Fibroblast of lung (primary cell): ENCODE measurements around the gene MFSD12. TPM values are rescaled to one million over a fixed set of nuclear protein-coding genes. Genes with fewer than 3 reads are reported as not detected.

Source experiments
- DNase-seq, 2 donors: peaks; one replicate each; pipeline versions ENCODE4 v3.0.0 to v3.0.0-alpha.2; 2010; ENCODE audit warnings: low read depth in 2 of 2
- H2AFZ ChIP-seq: 2 replicates; pipeline ENCODE4 v1.5.1; 2012; ENCODE audit warnings: low read length, control low read depth, inconsistent platforms
- H3K27ac ChIP-seq: 2 replicates; pipeline ENCODE4 v1.5.1; 2011; ENCODE audit warnings: low read length, control low read depth; ENCODE audit not compliant: insufficient read depth
- H3K27me3 ChIP-seq: 2 replicates; pipeline ENCODE4 v1.5.1; 2011; ENCODE audit warnings: mild to moderate bottlenecking, low read length; ENCODE audit not compliant: control insufficient read depth, insufficient read depth
- H3K36me3 ChIP-seq: 2 replicates; pipeline ENCODE4 v1.5.1; 2011; ENCODE audit warnings: low read length; ENCODE audit not compliant: control insufficient read depth, insufficient read depth
- H3K4me1 ChIP-seq: 2 replicates; pipeline ENCODE4 v1.5.1; 2011; ENCODE audit warnings: low read length; ENCODE audit not compliant: control insufficient read depth, insufficient read depth; ENCODE audit errors: extremely low read depth
- H3K4me2 ChIP-seq: 2 replicates; pipeline ENCODE4 v1.5.1; 2011; ENCODE audit warnings: low read length, control low read depth; ENCODE audit not compliant: insufficient read depth; ENCODE audit errors: extremely low read depth
- H3K4me3 ChIP-seq, 4 experiments: fragments of 200-600 bp in 1 of 4; sonication (generic) in 1 of 4; replicated peaks in 1 of 4; 2 replicates each; pipeline ENCODE4 v1.5.1; 2011 to 2016; ENCODE audit warnings: low read length in 4 of 4, low read depth in 3 of 4, mild to moderate bottlenecking in 3 of 4, control low read depth in 2 of 4, inconsistent platforms in 1 of 4, mixed read lengths in 1 of 4; ENCODE audit not compliant: insufficient read depth in 1 of 4; ENCODE audit errors: control extremely low read depth in 1 of 4
- H3K79me2 ChIP-seq: 2 replicates; pipeline ENCODE4 v1.5.1; 2012; ENCODE audit warnings: mild to moderate bottlenecking, low read length, inconsistent platforms; ENCODE audit not compliant: control insufficient read depth, insufficient read depth
- H3K9ac ChIP-seq: 2 replicates; pipeline ENCODE4 v1.5.1; 2011; ENCODE audit warnings: mild to moderate bottlenecking, low read length, control low read depth; ENCODE audit not compliant: insufficient read depth
- H3K9me3 ChIP-seq: 2 replicates; pipeline ENCODE4 v1.5.1; 2012; ENCODE audit warnings: low read depth, low read length; ENCODE audit not compliant: control insufficient read depth, insufficient read depth
- H4K20me1 ChIP-seq: 2 replicates; pipeline ENCODE4 v1.5.1; 2011; ENCODE audit warnings: low read length; ENCODE audit not compliant: control insufficient read depth, insufficient read depth; ENCODE audit errors: extremely low read depth
- CTCF ChIP-seq, 2 donors: IDR thresholded peaks in 1 of 2; conservative IDR thresholded peaks in 1 of 2; 1 replicate in 1 of 2; 2 replicates in 1 of 2; pipeline ENCODE4 v1.5.1; 2011 to 2012; ENCODE audit warnings: low read length in 2 of 2, control low read depth in 1 of 2, inconsistent platforms in 1 of 2, low read depth in 1 of 2, mild to moderate bottlenecking in 1 of 2
- EZH2 ChIP-seq: IDR thresholded peaks from 2 replicates; pipeline ENCODE4 v1.5.1; 2012; ENCODE audit warnings: low read length, control low read depth, mild to moderate bottlenecking; ENCODE audit errors: missing control alignments
- polyA plus RNA-seq, 2 donors: library from polyadenylated mRNA; depleted of rRNA in 1 of 2; stranded (reverse) in 1 of 2; unstranded in 1 of 2; fragments of >200 nt; gene quantifications; 2 replicates each; pipeline ENCODE4 v1.2.1, GENCODE V29; 2011 to 2012; ENCODE audit warnings: missing spikeins in 1 of 2
- total RNA-seq: library from RNA; depleted of rRNA; stranded (reverse); fragments of >200 nt; gene quantifications from 2 replicates; pipeline ENCODE4 v1.2.1, GENCODE V29; 2014

MFSD12 gene
- total and polyA plus RNA-seq, 2 donors (not counting 1 experiment from before 2014, with no cell fraction given): 20.6 to 79.9 TPM

- Histone ChIP-seq H3K9ac (peak overlapping the region; percentile 70), H3K79me2 (peaks cover 19% of the 10 kb centered on the region), H3K27me3 (no peaks in the 10 kb centered on the region), H3K9me3 (no peaks in the 10 kb centered on the region), H4K20me1 (no peaks in the 10 kb centered on the region), H3K4me1 (peaks cover 7% of the 10 kb centered on the region), H3K27ac (peak overlapping the region; percentile 8), H2AFZ (no peak overlapping the region), H3K4me3 (peak overlapping the region; percentile 41 to 79 (median 66)), H3K4me2 (peak overlapping the region; percentile 79), H3K36me3 (no peaks in the 10 kb centered on the region)
- no peak for DNase-seq
- TF ChIP-seq EZH2 (no peak), CTCF (conservative IDR thresholded peaks at IDR 0.05 in 1 of 2, IDR thresholded peaks at IDR 0.05 in 1 of 2; ENCODE audit: low read depth in 1 of 2, low read length in 2 of 2) (no peak)
Measured at GRCh38 chr19:3556423-3556977, 886 bp downstream of the MFSD12 start.

- peaks cover 7% of the 10 kb centered on the region for H3K4me1 ChIP-seq
- H3K9ac ChIP-seq: peak overlapping the region; percentile 4
- no peaks in the 10 kb centered on the region for H4K20me1 ChIP-seq
- no peak for DNase-seq
- peak overlapping the region; percentile 41 to 79 (median 66) for H3K4me3 ChIP-seq
- no peak for TF ChIP-seq CTCF (conservative IDR thresholded peaks at IDR 0.05 in 1 of 2, IDR thresholded peaks at IDR 0.05 in 1 of 2; ENCODE audit: low read depth in 1 of 2, low read length in 2 of 2)
- TF ChIP-seq EZH2: no peak
- no peaks in the 10 kb centered on the region for H3K27me3 ChIP-seq
- no peak overlapping the region for H2AFZ ChIP-seq
- peak overlapping the region; percentile 79 for H3K4me2 ChIP-seq
- peak overlapping the region; percentile 8 for H3K27ac ChIP-seq
- peaks cover 3% of the 10 kb centered on the region for H3K36me3 ChIP-seq
- no peaks in the 10 kb centered on the region for H3K9me3 ChIP-seq
- peaks cover 19% of the 10 kb centered on the region for H3K79me2 ChIP-seq
Measured at GRCh38 chr19:3555653-3556422, 1.5 kb downstream of the MFSD12 start.

- H3K36me3 ChIP-seq: peaks cover 3% of the 10 kb centered on the region
- H3K4me3 ChIP-seq: no peak overlapping the region
- DNase-seq: no peak
- H3K9ac ChIP-seq: no peak overlapping the region
- TF ChIP-seq CTCF (conservative IDR thresholded peaks at IDR 0.05 in 1 of 2, IDR thresholded peaks at IDR 0.05 in 1 of 2; ENCODE audit: low read depth in 1 of 2, low read length in 2 of 2) (no peak), EZH2 (no peak)
- H3K4me1 ChIP-seq: peaks cover 7% of the 10 kb centered on the region
- peaks cover 19% of the 10 kb centered on the region for H3K79me2 ChIP-seq
- H3K27me3 ChIP-seq: no peaks in the 10 kb centered on the region
- H3K27ac ChIP-seq: no peak overlapping the region
- H3K9me3 ChIP-seq: no peaks in the 10 kb centered on the region
- no peaks in the 10 kb centered on the region for H4K20me1 ChIP-seq
- H2AFZ ChIP-seq: no peak overlapping the region
- no peak overlapping the region for H3K4me2 ChIP-seq
Measured at GRCh38 chr19:3554254-3555083, 2.9 kb downstream of the MFSD12 start.
